Measurements from ENCODE around the gene PRKG2. TPM values are rescaled to one million over a fixed set of nuclear protein-coding genes. Genes with fewer than 3 reads are reported as not detected.

Gene PRKG2
- total RNA-seq, 3 donors from 2014 or later (not counting 1 experiment from before 2014, with no cell fraction given), result 0.09 to 1.2 (median 0.15) TPM

DNA sequence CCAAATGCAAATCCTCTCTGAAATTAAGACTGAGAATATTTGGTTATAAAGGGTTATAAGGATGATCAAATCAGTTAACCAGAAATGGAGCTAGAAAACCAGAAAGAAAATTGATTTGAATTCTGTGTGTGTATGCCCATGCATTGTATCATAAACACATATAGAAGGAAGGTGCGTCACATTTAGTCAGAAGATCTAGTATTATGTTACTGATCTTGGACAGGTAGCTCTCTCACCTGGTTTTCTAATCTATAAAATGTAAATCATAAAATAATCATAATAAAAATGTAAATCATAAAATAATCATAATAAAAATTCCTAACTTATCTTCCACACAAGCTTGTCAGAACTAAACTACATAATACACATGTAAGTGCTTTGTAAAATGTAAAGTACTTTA is 105.7 kb downstream of the PRKG2 start:
- no peak for TF ChIP-seq CTCF (IDR thresholded peaks at IDR 0.05)

GRCh38 chr4:81106150-81106549 is 108.9 kb downstream of the PRKG2 start:
- intact Hi-C loops (cut with micrococcal nuclease), result no loop called here

More for the DNA sequence above, 105.7 kb downstream of the PRKG2 start:
- no peaks in the 10 kb centered on the region for H3K36me3 ChIP-seq (ENCODE audit: control insufficient read depth, insufficient read depth, low read length)
- Mint-ChIP-seq H3K36me3 (no peaks in the 10 kb centered on the region), H3K4me3 (no peak overlapping the region), H3K27ac (no peak overlapping the region), H3K27me3 (ENCODE audit: low read depth in 2 of 2) (peaks cover 0 to 5% of the 10 kb centered on the region in 2 donors), H3K9me3 (peaks cover 0 to 2% of the 10 kb centered on the region in 2 donors), H3K4me1 (no peaks in the 10 kb centered on the region)
- WGBS (ENCODE audit: insufficient coverage), result no CpG with 5 or more reads among the region's 1 CpG
- H3K27me3 ChIP-seq (ENCODE audit: control insufficient read depth, insufficient read depth, low read length), result no peaks in the 10 kb centered on the region
- intact Hi-C loops (cut with micrococcal nuclease), result no loop called here
- no peak overlapping the region for H3K27ac ChIP-seq (ENCODE audit: low read length)
- H3K9me3 ChIP-seq (ENCODE audit: control insufficient read depth, insufficient read depth, low read length), result no peaks in the 10 kb centered on the region
- DNase-seq, result no peak
- no peak for ATAC-seq
- H3K4me3 ChIP-seq (ENCODE audit: low read length), result no peak overlapping the region
- no peaks in the 10 kb centered on the region for H3K4me1 ChIP-seq (ENCODE audit: control insufficient read depth, insufficient read depth, low read length)

DNA sequence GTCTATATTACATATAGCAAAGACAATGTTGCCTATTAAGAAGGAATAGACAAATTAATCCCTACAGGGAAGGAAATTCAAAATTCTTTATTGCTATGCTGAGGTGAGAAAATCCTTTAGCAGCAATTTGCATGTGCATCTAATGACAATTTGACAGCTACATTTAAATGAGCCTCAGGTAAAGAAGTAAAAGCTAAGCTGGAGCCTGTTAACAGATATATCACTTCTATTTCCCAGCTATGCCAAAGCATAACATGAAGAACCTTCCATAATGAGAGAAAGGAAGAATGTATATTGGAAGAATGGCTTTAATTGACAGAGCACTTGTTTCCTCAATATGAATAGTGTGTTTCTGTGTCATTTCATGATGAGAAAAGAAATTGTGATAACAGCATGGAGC is 112.9 kb downstream of the PRKG2 start:
- H3K9me3 Mint-ChIP-seq, result peaks cover 0 to under 1% of the 10 kb centered on the region in 2 donors
- intact Hi-C loops (cut with micrococcal nuclease), result no loop called here
- no peaks in the 10 kb centered on the region for H3K4me1 Mint-ChIP-seq
- H3K27ac Mint-ChIP-seq, result no peak overlapping the region
- H3K36me3 Mint-ChIP-seq, result no peaks in the 10 kb centered on the region
- H3K4me3 ChIP-seq (ENCODE audit: low read length), result no peak overlapping the region
- ATAC-seq (no peak), DNase-seq (no peak)
- no peaks in the 10 kb centered on the region for H3K36me3 ChIP-seq (ENCODE audit: control insufficient read depth, insufficient read depth, low read length)
- no peak overlapping the region for H3K4me3 Mint-ChIP-seq
- no peak overlapping the region for H3K27ac ChIP-seq (ENCODE audit: low read length)
- H3K27me3 Mint-ChIP-seq (ENCODE audit: low read depth in 2 of 2), result peaks cover 0 to 4% of the 10 kb centered on the region in 2 donors
- no peaks in the 10 kb centered on the region for H3K9me3 ChIP-seq (ENCODE audit: control insufficient read depth, insufficient read depth, low read length)
- no peak for TF ChIP-seq CTCF (IDR thresholded peaks at IDR 0.05)
- no peaks in the 10 kb centered on the region for H3K4me1 ChIP-seq (ENCODE audit: control insufficient read depth, insufficient read depth, low read length)
- no peaks in the 10 kb centered on the region for H3K27me3 ChIP-seq (ENCODE audit: control insufficient read depth, insufficient read depth, low read length)

More at GRCh38 chr4:81106150-81106549, 108.9 kb downstream of the PRKG2 start:
- Mint-ChIP-seq H3K27ac (no peak overlapping the region), H3K4me1 (no peaks in the 10 kb centered on the region), H3K36me3 (no peaks in the 10 kb centered on the region), H3K27me3 (ENCODE audit: low read depth in 2 of 2) (peaks cover 0 to 5% of the 10 kb centered on the region in 2 donors), H3K9me3 (peaks cover 0 to 2% of the 10 kb centered on the region in 2 donors), H3K4me3 (no peak overlapping the region)
- ATAC-seq (no peak), DNase-seq (no peak)
- no peaks in the 10 kb centered on the region for H3K27me3 ChIP-seq (ENCODE audit: control insufficient read depth, insufficient read depth, low read length)
- no peaks in the 10 kb centered on the region for H3K36me3 ChIP-seq (ENCODE audit: control insufficient read depth, insufficient read depth, low read length)
- no peak overlapping the region for H3K4me3 ChIP-seq (ENCODE audit: low read length)
- H3K4me1 ChIP-seq (ENCODE audit: control insufficient read depth, insufficient read depth, low read length), result no peaks in the 10 kb centered on the region
- WGBS (ENCODE audit: insufficient coverage), result 61% methylated on average over 3 of the region's 4 CpGs
- no peak for TF ChIP-seq CTCF (IDR thresholded peaks at IDR 0.05)
- no peak overlapping the region for H3K27ac ChIP-seq (ENCODE audit: low read length)
- no peaks in the 10 kb centered on the region for H3K9me3 ChIP-seq (ENCODE audit: control insufficient read depth, insufficient read depth, low read length)

DNA sequence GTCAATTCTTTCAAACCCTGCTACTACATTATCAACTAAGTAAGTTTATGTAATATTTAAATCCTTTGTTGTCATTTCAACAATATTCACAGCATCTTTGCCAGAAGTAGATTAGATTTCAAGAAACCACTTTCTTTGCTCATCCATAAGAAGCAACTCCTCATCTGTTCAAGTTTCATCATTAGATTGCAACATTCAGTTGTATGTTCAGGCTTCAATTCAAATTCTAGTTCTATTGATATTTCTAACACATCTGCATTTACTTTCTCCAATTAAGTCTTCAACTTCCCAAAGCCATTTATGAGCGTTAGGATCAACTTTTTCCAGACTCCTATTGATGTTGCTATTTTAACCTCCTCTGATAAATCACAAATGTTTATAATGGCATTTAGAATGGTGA is 118.5 kb downstream of the PRKG2 start:
- Mint-ChIP-seq H3K36me3 (no peaks in the 10 kb centered on the region), H3K4me3 (no peak overlapping the region), H3K9me3 (no peaks in the 10 kb centered on the region), H3K27ac (no peak overlapping the region), H3K4me1 (no peaks in the 10 kb centered on the region), H3K27me3 (ENCODE audit: low read depth in 2 of 2) (no peaks in the 10 kb centered on the region)
- Histone ChIP-seq H3K4me3 (ENCODE audit: low read length) (no peak overlapping the region), H3K27ac (ENCODE audit: low read length) (no peak overlapping the region), H3K4me1 (ENCODE audit: control insufficient read depth, insufficient read depth, low read length) (no peaks in the 10 kb centered on the region), H3K27me3 (ENCODE audit: control insufficient read depth, insufficient read depth, low read length) (no peaks in the 10 kb centered on the region), H3K36me3 (ENCODE audit: control insufficient read depth, insufficient read depth, low read length) (no peaks in the 10 kb centered on the region), H3K9me3 (ENCODE audit: control insufficient read depth, insufficient read depth, low read length) (no peaks in the 10 kb centered on the region)
- no peak for ATAC-seq
- WGBS (ENCODE audit: insufficient coverage), result no CpG with 5 or more reads among the region's 1 CpG
- DNase-seq, result no peak
- TF ChIP-seq CTCF (IDR thresholded peaks at IDR 0.05), result no peak
- intact Hi-C loops (cut with micrococcal nuclease), result no loop called here
